OCI-LY1 (cell line): ENCODE results near the gene REV3L.

Source experiments
- EZH2 ChIP-seq: fragments of 200-600 bp; sonication (generic), shearing (Covaris generic); IDR thresholded peaks from 2 replicates; pipeline ENCODE4 v1.8.0; 2017; ENCODE audit warnings: borderline replicate concordance, mixed run types, mild to moderate bottlenecking, antibody characterized with exemption, low read length, moderate library complexity, mixed read lengths
- TF ChIP-seq, protein P1 (sequence below): fragments of 200-600 bp; sonication (generic), shearing (Covaris generic); IDR thresholded peaks from 2 replicates; pipeline ENCODE4 v1.5.1; 2017; ENCODE audit warnings: mild to moderate bottlenecking, antibody characterized with exemption, low read length, moderate library complexity, mixed read lengths

GRCh38 chr6:111530667-111531066 is 47.6 kb upstream of the REV3L start:
- no peak for TF ChIP-seq EZH2
- TF ChIP-seq, protein P1, sequence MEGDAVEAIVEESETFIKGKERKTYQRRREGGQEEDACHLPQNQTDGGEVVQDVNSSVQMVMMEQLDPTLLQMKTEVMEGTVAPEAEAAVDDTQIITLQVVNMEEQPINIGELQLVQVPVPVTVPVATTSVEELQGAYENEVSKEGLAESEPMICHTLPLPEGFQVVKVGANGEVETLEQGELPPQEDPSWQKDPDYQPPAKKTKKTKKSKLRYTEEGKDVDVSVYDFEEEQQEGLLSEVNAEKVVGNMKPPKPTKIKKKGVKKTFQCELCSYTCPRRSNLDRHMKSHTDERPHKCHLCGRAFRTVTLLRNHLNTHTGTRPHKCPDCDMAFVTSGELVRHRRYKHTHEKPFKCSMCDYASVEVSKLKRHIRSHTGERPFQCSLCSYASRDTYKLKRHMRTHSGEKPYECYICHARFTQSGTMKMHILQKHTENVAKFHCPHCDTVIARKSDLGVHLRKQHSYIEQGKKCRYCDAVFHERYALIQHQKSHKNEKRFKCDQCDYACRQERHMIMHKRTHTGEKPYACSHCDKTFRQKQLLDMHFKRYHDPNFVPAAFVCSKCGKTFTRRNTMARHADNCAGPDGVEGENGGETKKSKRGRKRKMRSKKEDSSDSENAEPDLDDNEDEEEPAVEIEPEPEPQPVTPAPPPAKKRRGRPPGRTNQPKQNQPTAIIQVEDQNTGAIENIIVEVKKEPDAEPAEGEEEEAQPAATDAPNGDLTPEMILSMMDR = no peak
